22Rv1 (cell line): ENCODE results near the gene CGREF1.

ENCODE experiments used
- CTCF ChIP-seq: fragments of 450-650 bp; IDR thresholded peaks from 2 replicates; pipeline ENCODE4 v1.5.1; 2017; ENCODE audit warnings: mild to moderate bottlenecking
- ZFX ChIP-seq: fragments of 450-650 bp; IDR thresholded peaks from 2 replicates; pipeline ENCODE4 v1.6.1; 2017; ENCODE audit warnings: antibody characterized with exemption, borderline replicate concordance

- TF ChIP-seq CTCF (no peak), ZFX (no peak)
These were observed 49.5 kb downstream of the CGREF1 start for GRCh38 chr2:27069436-27069835.
